H1 (cell line): ENCODE results near the gene SPEF2. TPM values are rescaled to one million over a fixed set of nuclear protein-coding genes. Genes with fewer than 3 reads are reported as not detected.

Source experiments
- CHD1 ChIP-seq: IDR thresholded peaks from 2 replicates; pipeline ENCODE4 v1.6.1; 2012; ENCODE audit warnings: low read depth, low read length, improper control_type of control experiment
- EGR1 ChIP-seq: IDR thresholded peaks from 2 replicates; pipeline ENCODE4 v1.6.1; 2011; ENCODE audit warnings: low read depth, low read length, borderline replicate concordance
- SUZ12 ChIP-seq: fragments of 200-600 bp; sonication (generic); IDR thresholded peaks from 2 replicates; pipeline ENCODE4 v1.6.1; 2012; ENCODE audit warnings: mild to moderate bottlenecking, inconsistent platforms, low read length, moderate library complexity, mixed read lengths
- polyA plus RNA-seq, 7 experiments: library from polyadenylated mRNA; depleted of rRNA in 3 of 7; stranded (reverse) in 5 of 7; unstranded in 2 of 7; fragments of >200 nt in 5 of 7; fragments of 200-250 nt in 2 of 7; gene quantifications; 1 replicate in 5 of 7; 2 replicates in 1 of 7; 4 replicates in 1 of 7; pipeline versions ENCODE4 v1.2.1 to v1.2.3, GENCODE V29; 2011 to 2013; ENCODE audit warnings: missing spikeins in 2 of 7, mixed read lengths in 2 of 7
- total RNA-seq: library from RNA; stranded (reverse); fragmentation: NEBNext Ultra II Directional; extraction: Animal tissue kit (Norgen Biotek cat#: 25700); gene quantifications from 2 replicates; pipeline ENCODE4 v1.2.1, GENCODE V29; 2021

SPEF2 gene
- total and polyA plus RNA-seq, 2 of the 8 experiments (the other 6 are each of a cell fraction or from before 2014, with no cell fraction given), result 0.14 to 0.73 TPM

GRCh38 chr5:35819668-35820067, 202.0 kb downstream of the SPEF2 start (continued):
- TF ChIP-seq EGR1 (no peak), CHD1 (no peak), SUZ12 (no peak)
